ENCODE data around the gene CACHD1. TPM values are rescaled to one million over a fixed set of nuclear protein-coding genes. Genes with fewer than 3 reads are reported as not detected.
A peak's percentile ranks its signal among the peaks of the same experiment; 100 is the strongest.

Gene CACHD1
- total RNA-seq, 4 donors from 2014 or later = 6.9 to 14.7 (median 11.6) TPM

GRCh38 chr1:64459743-64460142 lies 10.2 kb upstream of the CACHD1 start:
- H3K9me3 ChIP-seq = no peaks in the 10 kb centered on the region
- H3K4me1 ChIP-seq = no peaks in the 10 kb centered on the region
- TF ChIP-seq EP300 (IDR thresholded peaks at IDR 0.05) (no peak), POLR2A (IDR thresholded peaks at IDR 0.05) (no peak), POLR2AphosphoS5 (IDR thresholded peaks at IDR 0.05) (no peak), CTCF (IDR thresholded peaks at IDR 0.05) (no peak)
- 80% methylated on average over 5 of the region's 5 CpGs for WGBS
- no peaks in the 10 kb centered on the region for H3K36me3 ChIP-seq
- H3K27me3 ChIP-seq = no peaks in the 10 kb centered on the region
- no peak for DNase-seq (ENCODE audit: low spot score in 2 of 2)
- no peak overlapping the region for H3K27ac ChIP-seq
- no peak overlapping the region for H3K4me3 ChIP-seq

- Histone ChIP-seq H3K27ac (no peak overlapping the region), H3K4me1 (peaks cover 11% of the 10 kb centered on the region), H3K36me3 (no peaks in the 10 kb centered on the region), H3K27me3 (no peaks in the 10 kb centered on the region), H3K4me3 (no peak overlapping the region), H3K9me3 (no peaks in the 10 kb centered on the region)
- no peak for TF ChIP-seq CTCF (IDR thresholded peaks at IDR 0.05)
- no peak for DNase-seq (ENCODE audit: low spot score in 2 of 2)
- 84% methylated on average over 7 of the region's 7 CpGs for WGBS
Observed at GRCh38 chr1:64466033-64466432, 3.9 kb upstream of the CACHD1 start.

GRCh38 chr1:64469116-64469976 lies 583 bp upstream of the CACHD1 start:
- peak overlapping the region; percentile 90 for H3K4me3 ChIP-seq
- no peaks in the 10 kb centered on the region for H3K36me3 ChIP-seq
- no peaks in the 10 kb centered on the region for H3K9me3 ChIP-seq
- H3K4me1 ChIP-seq = peaks cover 38% of the 10 kb centered on the region
- WGBS = 35% methylated on average over 14 of the region's 28 CpGs
- peak in 1 of 2 donors; percentile 72 for DNase-seq (ENCODE audit: low spot score in 2 of 2)
- peak overlapping the region; percentile 91 for H3K27ac ChIP-seq
- TF ChIP-seq CTCF (IDR thresholded peaks at IDR 0.05) (no peak), POLR2AphosphoS5 (IDR thresholded peaks at IDR 0.05) (no peak), POLR2A (IDR thresholded peaks at IDR 0.05) (no peak), EP300 (IDR thresholded peaks at IDR 0.05) (no peak)
- H3K27me3 ChIP-seq = no peaks in the 10 kb centered on the region

GRCh38 chr1:64470665-64471217 lies 812 bp downstream of the CACHD1 start:
- Histone ChIP-seq H3K4me3 (peak overlapping the region; percentile 90), H3K27ac (peak overlapping the region; percentile 91), H3K4me1 (peaks cover 52% of the 10 kb centered on the region), H3K27me3 (no peaks in the 10 kb centered on the region), H3K9me3 (no peaks in the 10 kb centered on the region), H3K36me3 (no peaks in the 10 kb centered on the region)
- TF ChIP-seq EP300 (IDR thresholded peaks at IDR 0.05) (no peak), POLR2A (IDR thresholded peaks at IDR 0.05) (no peak), CTCF (IDR thresholded peaks at IDR 0.05) (no peak), POLR2AphosphoS5 (IDR thresholded peaks at IDR 0.05) (no peak)
- peak; percentile 68 to 81 for DNase-seq (ENCODE audit: low spot score in 2 of 2)
- WGBS = 1% methylated on average over 8 of the region's 43 CpGs

GRCh38 chr1:64471218-64472039 lies 1.5 kb downstream of the CACHD1 start:
- DNase-seq (ENCODE audit: low spot score in 2 of 2) = peak in 1 of 2 donors; percentile 66
- 4% methylated on average over 40 of the region's 40 CpGs for WGBS
- Histone ChIP-seq H3K36me3 (no peaks in the 10 kb centered on the region), H3K27ac (peak overlapping the region; percentile 91), H3K4me3 (peak overlapping the region; percentile 90), H3K9me3 (no peaks in the 10 kb centered on the region), H3K4me1 (peaks cover 59% of the 10 kb centered on the region), H3K27me3 (no peaks in the 10 kb centered on the region)
- TF ChIP-seq CTCF (IDR thresholded peaks at IDR 0.05) (no peak), POLR2AphosphoS5 (IDR thresholded peaks at IDR 0.05) (no peak), POLR2A (IDR thresholded peaks at IDR 0.05) (no peak), EP300 (IDR thresholded peaks at IDR 0.05) (no peak)
